GM10248 (cell line): ENCODE measurements around the gene MYOD1.

ENCODE experiments used
- CTCF ChIA-PET: fragments of 300-600 bp; sonication (Branson Sonifier 250); formaldehyde crosslinking; extraction: SDS; loops from one replicate; lab custom pipeline; 2021; ENCODE audit warnings: antibody characterized with exemption; lab: Yijun Ruan, JAX
- POLR2A ChIA-PET: fragments of 350-650 bp; sonication (Branson Sonifier 250); formaldehyde crosslinking; extraction: SDS; loops from one replicate; lab custom pipeline; 2020; ENCODE audit warnings: antibody characterized with exemption; lab: Yijun Ruan, JAX
- DNase-seq: peaks from one replicate; pipeline ENCODE4 v3.0.0; 2012; ENCODE audit errors: extremely low spot score
- CTCF ChIP-seq: IDR thresholded peaks from 2 replicates; pipeline ENCODE4 v1.5.1; 2012; ENCODE audit warnings: mild to moderate bottlenecking, low read depth; ENCODE audit errors: extremely low read depth, missing control alignments, control extremely low read depth

The MYOD1 gene

GRCh38 chr11:17747131-17747955, 28.0 kb downstream of the MYOD1 start:
- TF ChIP-seq CTCF, result no peak
- POLR2A ChIA-PET, result no interaction called here
- DNase-seq, result no peak
- CTCF ChIA-PET, result interaction anchor here (0.7 to 5.0 kb wide), 7 partner anchors 13 to 243 kb away, joined by 3 to 31 read pairs (median 3); no protein-coding TSS in a partner anchor

DNA sequence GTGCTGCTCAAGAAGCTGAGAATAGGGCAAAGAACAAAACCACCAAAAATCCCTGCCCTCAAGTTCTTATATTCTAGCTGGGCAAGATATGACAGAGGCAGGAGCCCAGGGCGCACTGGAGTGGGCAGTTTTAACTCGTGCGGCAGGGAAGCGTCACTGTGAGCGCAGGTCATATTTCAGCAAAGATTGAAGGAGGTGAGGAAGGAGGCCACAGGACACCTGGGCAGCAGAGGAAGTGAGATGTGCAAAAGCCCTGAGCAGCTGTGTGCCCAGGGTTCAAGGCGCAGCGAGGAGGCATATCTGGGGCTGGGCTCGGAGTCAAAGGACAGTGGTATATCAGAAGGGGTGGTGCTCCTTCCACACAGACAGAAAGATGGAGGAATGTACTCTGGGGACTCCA, 28.7 kb downstream of the MYOD1 start:
- TF ChIP-seq CTCF, result no peak
- no peak for DNase-seq
- CTCF ChIA-PET, result interaction anchor here (1.0 to 5.0 kb wide), 5 partner anchors 13 to 243 kb away, joined by 3 to 31 read pairs (median 3); no protein-coding TSS in a partner anchor
- POLR2A ChIA-PET, result no interaction called here

GRCh38 chr11:17748761-17749721, 29.7 kb downstream of the MYOD1 start:
- CTCF ChIA-PET, result interaction anchor here (5.0 kb wide), 1 partner anchor 17 kb away, joined by 31 read pairs; no protein-coding TSS in a partner anchor
- TF ChIP-seq CTCF, result no peak
- DNase-seq, result no peak
- POLR2A ChIA-PET, result no interaction called here

DNA sequence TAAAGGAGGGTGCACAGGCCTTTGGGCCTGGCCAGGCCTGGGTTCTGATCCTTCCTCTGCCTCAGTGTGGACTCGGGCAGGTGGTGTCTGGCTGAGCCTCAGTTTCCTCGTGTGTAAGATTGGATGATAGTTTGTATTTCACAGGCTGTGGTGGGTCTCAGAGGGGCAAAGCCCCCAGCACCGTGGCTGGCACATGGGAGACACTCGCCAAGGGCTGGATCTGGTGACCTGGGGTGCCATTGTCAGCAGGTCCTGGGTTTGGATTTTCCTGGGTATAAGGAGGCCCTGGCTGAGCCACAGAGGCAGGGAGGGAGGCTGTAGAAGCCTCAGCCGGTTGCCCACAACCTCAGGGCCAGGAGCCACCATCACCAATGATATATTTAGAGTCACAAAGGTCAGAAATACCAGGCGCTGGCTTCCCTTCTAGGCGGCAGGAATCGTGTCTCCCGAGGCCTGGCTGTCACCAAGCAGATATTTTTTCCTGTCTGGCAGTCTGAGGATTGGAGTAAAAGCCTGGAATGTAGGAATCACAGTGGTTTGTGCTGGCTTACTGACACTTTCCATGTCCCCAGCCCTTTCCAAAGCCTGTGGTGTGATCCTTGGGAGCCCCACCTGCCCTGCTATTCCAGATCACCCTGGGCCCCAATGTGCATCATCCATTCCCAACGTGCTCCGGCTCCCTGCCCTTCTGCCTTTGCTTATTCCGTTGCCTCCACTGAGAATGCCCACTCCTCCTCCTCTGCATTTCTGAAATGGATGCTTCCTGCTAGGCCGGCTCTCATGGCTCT, 30.8 kb downstream of the MYOD1 start:
- DNase-seq, result no peak
- CTCF ChIA-PET, result interaction anchor here (5.0 kb wide), 1 partner anchor 19 kb away, joined by 31 read pairs; no protein-coding TSS in a partner anchor
- POLR2A ChIA-PET, result no interaction called here

GRCh38 chr11:17750801-17751165, 31.4 kb downstream of the MYOD1 start:
- ChIA-PET POLR2A (no interaction called here), CTCF (no interaction called here)
- no peak for DNase-seq
- TF ChIP-seq CTCF, result no peak

More for the DNA sequence above, 30.8 kb downstream of the MYOD1 start:
- TF ChIP-seq CTCF, result no peak
